ENCODE measurements around the gene TGFBR3. TPM values are rescaled to one million over a fixed set of nuclear protein-coding genes. Genes with fewer than 3 reads are reported as not detected.

Gene TGFBR3
- total and polyA plus RNA-seq, 2 of the 13 experiments (the other 11 are each of a cell fraction or from before 2014, with no cell fraction given), result 76.5 to 195 TPM

GRCh38 chr1:91831132-91831930 lies 54.6 kb downstream of the TGFBR3 start (continued):
- TF ChIP-seq HNF4A (CRISPR knock-in tag; IDR thresholded peaks at IDR 0.05) (no peak), AKAP8 (CRISPR knock-in tag; IDR thresholded peaks at IDR 0.05) (no peak), BCLAF1 (IDR thresholded peaks at IDR 0.05) (no peak), TMF1 (CRISPR knock-in tag; IDR thresholded peaks at IDR 0.05; ENCODE audit: low read depth) (no peak), TCF7 (IDR thresholded peaks at IDR 0.05; ENCODE audit: low read depth) (peak; percentile 81), SRSF1 (optimal IDR thresholded peaks at IDR 0.05; ENCODE audit: low read depth, low read length) (no peak), SRY (CRISPR knock-in tag; IDR thresholded peaks at IDR 0.05) (no peak), ZNF574 (CRISPR knock-in tag; IDR thresholded peaks at IDR 0.05) (no peak), ZNF180 (CRISPR knock-in tag; IDR thresholded peaks at IDR 0.05; ENCODE audit: borderline replicate concordance, low read depth) (no peak), NFIC (IDR thresholded peaks at IDR 0.05; ENCODE audit: low read length) (peak; percentile 47; the same call in 1 of the 2 replicates), KMT2B (CRISPR knock-in tag; IDR thresholded peaks at IDR 0.05) (no peak), MATR3 (CRISPR knock-in tag; IDR thresholded peaks at IDR 0.05) (no peak), GTF3A (CRISPR knock-in tag; conservative IDR thresholded peaks at IDR 0.05) (no peak), ZNF251 (CRISPR knock-in tag; IDR thresholded peaks at IDR 0.05) (no peak)
